GM03348 (cell line): ENCODE data around the gene CLCF1.
"Not testable (repeated sequence)": the region's sequence is repeated elsewhere in the genome, so short reads cannot be mapped to it uniquely, and the experiment has no call there.

Source experiments
- DNase-seq: peaks from one replicate; pipeline ENCODE4 v3.0.0; 2012; ENCODE audit warnings: low spot score

The CLCF1 gene

DNA sequence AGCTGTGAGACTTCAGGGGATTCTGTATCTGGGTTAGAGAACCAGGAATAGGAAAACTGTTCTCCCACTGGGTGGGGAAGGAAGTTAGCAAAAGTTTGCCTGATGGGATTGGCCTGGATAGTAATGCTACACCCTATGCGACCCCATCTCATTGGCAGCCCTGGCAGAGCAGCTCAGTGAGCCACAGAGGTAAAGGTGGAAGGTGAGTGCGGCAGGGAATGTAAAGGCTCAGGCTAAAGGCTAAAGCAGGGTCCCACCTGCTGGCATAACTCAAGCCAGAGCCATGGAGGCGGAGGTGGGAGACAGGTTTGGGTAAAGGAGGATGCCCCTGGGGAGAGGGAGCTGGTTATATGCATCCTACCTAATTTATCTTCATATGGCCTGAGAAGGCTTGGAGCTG, 51.3 kb downstream of the CLCF1 start:
- no peak for DNase-seq

DNA sequence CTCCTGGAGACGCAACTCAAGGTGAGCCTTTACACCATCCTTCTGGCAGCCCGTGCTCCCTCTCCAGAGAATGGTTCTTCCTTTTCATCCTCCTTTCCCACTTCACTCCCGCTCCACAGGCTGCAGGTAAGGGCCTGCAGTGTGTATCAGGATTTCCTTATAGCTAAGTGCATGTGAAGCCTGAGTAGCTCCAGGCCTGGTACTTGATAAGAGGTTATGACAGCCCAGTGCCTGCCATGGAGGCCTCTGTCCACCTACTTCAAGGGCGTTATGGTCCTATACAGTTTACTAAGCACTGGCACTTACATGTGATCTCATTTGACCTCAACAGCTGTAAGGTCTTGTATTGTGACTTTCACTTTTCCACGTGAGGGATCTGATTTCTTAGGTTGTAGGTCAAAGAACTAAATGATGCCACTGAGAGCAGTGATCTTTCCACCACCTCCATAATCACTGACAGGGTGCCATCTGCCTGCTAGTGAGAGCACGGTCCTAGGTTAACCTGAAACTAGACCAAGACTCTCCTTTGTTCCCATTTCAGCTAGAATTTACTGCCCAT, 52.0 kb downstream of the CLCF1 start:
- no peak for DNase-seq

DNA sequence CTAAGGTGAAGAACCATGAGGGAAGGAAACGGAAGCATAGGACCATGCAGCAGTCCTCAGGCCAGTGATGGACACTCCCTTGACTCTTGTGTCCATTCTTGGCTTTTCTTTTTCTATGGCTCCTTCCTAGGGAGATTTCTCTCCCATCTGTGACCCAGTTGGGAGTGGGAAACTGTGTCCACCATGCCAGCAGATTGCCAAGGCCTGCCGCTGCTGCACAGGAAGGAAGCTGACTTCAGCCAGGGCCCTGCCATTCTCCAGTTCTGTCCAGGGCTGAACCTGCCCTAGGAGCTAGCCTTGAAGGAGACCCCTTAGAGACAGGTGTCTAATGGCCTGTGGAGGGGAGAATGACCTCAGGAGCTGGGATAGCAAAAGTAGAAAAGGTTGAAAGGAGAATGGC, 52.7 kb downstream of the CLCF1 start:
- DNase-seq: no peak

DNA sequence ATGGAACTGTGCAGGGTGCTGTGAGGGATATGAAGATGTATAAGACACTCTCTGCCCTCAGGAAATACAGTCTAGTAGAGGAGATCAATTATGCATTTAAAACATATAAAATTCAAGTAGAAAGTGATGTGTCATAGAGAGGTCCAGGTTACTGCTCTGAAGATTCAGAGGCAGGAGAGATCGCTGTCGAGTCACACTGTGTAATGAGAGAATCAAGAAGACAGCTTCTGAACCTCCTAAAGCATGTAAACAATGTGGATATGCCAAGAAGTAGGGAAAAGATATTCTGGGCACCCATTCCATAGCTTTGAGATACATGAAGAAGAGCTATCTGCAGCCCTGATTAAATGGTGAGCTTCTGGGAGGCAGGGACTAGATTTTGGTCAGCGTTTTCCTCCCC, 53.4 kb downstream of the CLCF1 start:
- no peak for DNase-seq

DNA sequence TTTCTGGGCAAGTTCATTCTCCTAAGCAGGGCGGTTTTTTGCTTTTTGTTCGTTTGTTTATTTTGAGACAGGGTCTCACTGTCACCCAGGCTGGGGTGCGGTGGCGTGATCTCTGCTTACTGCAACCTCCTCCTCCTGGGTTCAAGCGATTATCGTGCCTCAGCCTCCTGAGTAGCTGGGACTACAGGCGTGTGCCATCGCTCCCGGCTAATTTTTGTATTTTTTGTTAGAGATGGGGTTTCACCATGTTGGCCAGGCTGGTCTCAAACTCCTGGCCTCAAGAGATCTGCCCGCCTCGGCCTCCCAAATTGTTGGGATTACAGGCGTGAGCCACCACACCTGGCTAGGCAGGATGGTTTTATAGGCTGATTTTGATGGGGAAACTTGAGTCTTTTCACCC, 54.5 kb downstream of the CLCF1 start:
- DNase-seq: not testable (repeated sequence)

DNA sequence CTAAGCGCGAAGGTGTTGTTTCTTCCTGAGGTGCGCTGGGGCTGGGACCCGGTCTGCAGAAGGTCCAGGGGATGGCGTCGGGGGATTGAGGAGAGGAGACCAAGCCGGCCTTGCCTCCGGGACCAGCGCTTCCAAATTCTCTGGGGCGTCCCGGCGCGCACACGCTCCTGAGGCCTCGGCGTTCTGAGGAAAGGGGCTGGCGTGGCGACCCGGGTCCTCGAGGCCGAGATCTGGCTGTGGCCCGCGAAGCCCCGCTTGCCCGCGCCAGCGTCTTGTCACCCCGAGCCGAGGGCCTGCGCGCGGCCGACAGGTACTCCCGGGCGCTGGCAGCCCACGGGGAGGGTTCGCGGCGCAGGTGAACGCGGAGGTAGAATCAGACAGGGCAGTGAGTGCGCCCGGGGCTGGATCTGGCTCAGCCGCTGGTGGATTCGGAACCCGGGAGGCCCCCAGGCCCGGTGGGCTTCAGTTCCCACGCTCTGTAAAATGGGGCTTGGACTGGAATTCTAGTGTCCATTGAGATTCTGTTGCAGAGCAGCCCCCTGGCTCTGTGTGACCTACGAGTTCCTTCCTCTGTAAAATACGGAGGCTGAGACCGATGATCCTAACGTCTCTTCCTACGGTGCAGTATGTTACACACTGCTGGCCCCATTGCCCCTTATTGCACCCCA, 55.4 kb downstream of the CLCF1 start:
- no peak for DNase-seq

DNA sequence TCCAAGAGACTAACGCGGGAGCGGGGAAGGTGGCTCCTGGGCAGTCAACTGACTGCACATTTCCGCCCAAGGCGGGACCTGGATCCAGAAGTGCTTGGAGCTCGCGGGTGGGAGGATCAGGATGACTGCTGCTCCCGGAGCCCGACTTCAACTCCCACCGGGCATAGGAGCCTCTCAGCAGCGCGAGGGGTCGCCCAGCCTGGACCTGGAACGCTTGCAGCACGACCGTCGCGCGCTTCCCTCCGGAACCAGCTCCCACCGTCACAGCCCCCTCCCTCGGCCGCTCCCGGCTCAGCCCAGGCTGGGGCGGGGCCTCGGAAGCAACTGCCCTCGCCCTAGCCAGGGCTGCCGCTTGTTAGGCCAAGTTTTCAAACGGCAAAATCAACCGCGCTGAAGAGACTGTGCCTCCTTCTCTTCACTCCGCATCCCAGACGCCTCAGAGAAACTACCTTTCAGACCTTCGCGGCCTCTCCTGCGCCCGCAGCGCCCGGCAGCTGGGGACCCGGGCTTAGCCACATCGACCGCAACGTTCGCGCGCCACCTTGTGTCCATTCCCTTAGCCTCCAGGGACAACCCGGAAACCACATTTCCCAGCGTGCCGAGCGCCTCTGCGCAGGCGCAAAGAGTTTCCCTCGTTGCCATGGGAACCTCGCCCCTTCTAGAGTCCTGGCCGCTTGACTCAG, 56.1 kb downstream of the CLCF1 start:
- peak; percentile 98 for DNase-seq

DNA sequence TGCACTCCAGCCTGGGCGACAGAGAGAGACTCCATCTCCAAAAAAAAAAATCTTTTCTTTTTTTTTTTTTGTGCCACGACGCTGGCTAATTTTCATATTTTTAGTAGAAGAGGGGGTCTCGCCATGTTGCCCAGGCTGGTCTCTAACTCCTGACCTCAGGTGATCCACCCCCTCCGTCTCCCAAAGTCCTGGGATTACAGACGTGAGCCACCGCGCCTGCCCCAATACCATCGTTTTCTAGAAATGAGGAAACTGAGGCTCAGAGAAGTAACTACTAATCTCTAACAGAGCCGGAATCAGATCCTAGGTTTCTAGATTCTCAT, 56.6 kb downstream of the CLCF1 start:
- no peak for DNase-seq

DNA sequence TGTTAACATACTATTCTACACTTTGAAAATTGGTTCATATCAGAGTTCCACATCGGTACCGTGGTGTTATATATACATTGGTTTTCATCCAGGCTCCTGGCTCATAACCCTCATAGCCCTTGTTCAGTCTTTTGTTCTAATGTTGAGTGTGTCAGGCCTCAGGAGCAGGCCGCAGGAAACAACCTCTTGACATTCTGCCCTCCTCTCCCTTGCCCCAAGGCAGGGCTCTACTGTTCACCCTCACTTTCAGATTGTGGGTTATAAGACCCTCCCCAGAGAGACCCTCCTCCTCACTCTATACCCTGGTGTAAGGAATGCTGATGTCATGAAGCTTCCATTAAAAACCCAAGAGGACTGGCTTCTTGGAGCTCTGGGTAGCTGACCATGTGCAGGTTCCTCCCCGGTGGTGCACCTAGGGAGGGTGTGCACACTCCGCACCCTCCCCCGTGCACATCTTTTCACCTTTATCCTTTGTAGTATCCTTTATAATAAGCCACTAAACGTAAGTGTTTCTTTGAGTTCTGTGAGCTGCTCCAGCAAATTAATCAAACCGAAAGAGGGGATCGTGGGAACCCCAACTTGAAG, 58.0 kb downstream of the CLCF1 start:
- no peak for DNase-seq

DNA sequence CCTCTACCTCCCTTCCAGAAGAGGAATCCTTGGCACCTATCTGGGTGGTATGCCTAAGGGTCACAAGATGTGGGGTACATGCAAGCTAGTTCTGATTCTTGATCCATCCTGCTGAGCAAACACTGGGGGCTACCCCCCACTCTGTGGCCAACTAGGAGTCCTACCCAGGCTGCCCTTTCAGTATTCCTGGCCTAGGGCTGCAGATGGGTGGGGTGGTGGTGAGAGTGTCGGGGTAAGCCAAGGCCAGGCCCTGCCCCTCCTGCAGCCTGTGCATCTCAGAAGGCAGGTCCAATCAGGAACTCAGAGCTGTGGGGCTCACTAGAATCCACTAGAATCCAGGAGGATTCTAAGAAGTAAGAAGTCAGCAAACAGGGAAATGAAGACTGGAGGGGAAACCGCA, 59.2 kb downstream of the CLCF1 start:
- no peak for DNase-seq
